ENCODE results near the gene MDGA2. TPM values are rescaled to one million over a fixed set of nuclear protein-coding genes. Genes with fewer than 3 reads are reported as not detected.

Gene MDGA2
- total and polyA plus RNA-seq, 2 of the 8 experiments (the other 6 are each of a cell fraction or from before 2014, with no cell fraction given): 0.11 to 0.69 TPM

GRCh38 chr14:47665337-47666134, 9.9 kb downstream of the MDGA2 start:
- Histone ChIP-seq H3K4ac (replicated peaks; ENCODE audit: insufficient read length, low read depth, low read length) (no peak overlapping the region), H4K5ac (ENCODE audit: insufficient read length, low read depth, low read length) (no peak overlapping the region), H3K23me2 (ENCODE audit: low read depth, low read length) (no peaks in the 10 kb centered on the region), H3K27ac (ENCODE audit: low read depth, low read length) (no peak overlapping the region), H2BK20ac (ENCODE audit: low read length) (no peak overlapping the region), H3K36me3 (ENCODE audit: control insufficient read depth in 2 of 4, insufficient read depth in 4 of 4, low read length in 3 of 4) (no peaks in the 10 kb centered on the region), H3K27me3 (replicated peaks in 1 of 4; ENCODE audit: control insufficient read depth in 3 of 4, extremely low read depth in 1 of 4, insufficient read depth in 3 of 4, low read length in 3 of 4) (no peaks in the 10 kb centered on the region), H3K9me3 (ENCODE audit: insufficient read depth in 2 of 2, low read depth in 1 of 2, low read length in 1 of 2) (0 out of 4 replicates have a peak, but pooled peaks cover 0 to 7% of the 10 kb centered on the region in 2 experiments), H4K8ac (ENCODE audit: extremely low read depth, insufficient read depth, low read length) (no peak overlapping the region), H2AK5ac (ENCODE audit: low read depth, low read length) (no peak overlapping the region), H3K18ac (ENCODE audit: extremely low read depth, low read length) (no peak overlapping the region), H3K56ac (replicated peaks; ENCODE audit: insufficient read length, low read depth, low read length) (no peak overlapping the region), H3K9ac (replicated peaks in 1 of 4; ENCODE audit: extremely low read depth in 1 of 4, low read depth in 3 of 4, low read length in 3 of 4) (no peak overlapping the region), H3K4me2 (ENCODE audit: insufficient read depth in 1 of 2, low read depth in 2 of 2, low read length in 2 of 2) (no peak overlapping the region), H3K14ac (ENCODE audit: insufficient read length) (no peak overlapping the region), H3K4me3 (ENCODE audit: extremely low read depth in 1 of 4, insufficient read depth in 2 of 4, low read depth in 3 of 4, low read length in 4 of 4) (no peak overlapping the region), H3K4me1 (replicated peaks in 1 of 4; ENCODE audit: control insufficient read depth in 3 of 4, insufficient read depth in 4 of 4, low read length in 3 of 4) (no peaks in the 10 kb centered on the region), H3K79me1 (ENCODE audit: low read depth, low read length) (no peaks in the 10 kb centered on the region), H4K20me1 (replicated peaks in 1 of 2; ENCODE audit: control insufficient read depth in 1 of 2, insufficient read depth in 2 of 2, low read length in 2 of 2) (no peaks in the 10 kb centered on the region), H2BK5ac (ENCODE audit: low read depth, low read length) (no peak overlapping the region), H3K79me2 (ENCODE audit: control insufficient read depth in 1 of 2, insufficient read depth in 2 of 2, low read length in 2 of 2) (no peaks in the 10 kb centered on the region), H2BK120ac (replicated peaks; ENCODE audit: low read depth, low read length) (no peak overlapping the region), H4K91ac (replicated peaks; ENCODE audit: insufficient read length, low read length) (no peak overlapping the region), H2BK12ac (ENCODE audit: low read depth, low read length) (no peak overlapping the region), H3K23ac (ENCODE audit: insufficient read length) (no peak overlapping the region), H2AFZ (ENCODE audit: low read length) (no peak overlapping the region), H2BK15ac (ENCODE audit: low read length) (no peak overlapping the region)
- DNase-seq (ENCODE audit: low read depth in 1 of 2, low spot score in 2 of 2) (no peak), FAIRE-seq (no peak)
- ChIA-PET POLR2A (ENCODE audit: partially characterized antibody) (interaction anchor here (0.9 to 1.8 kb wide), 2 partner anchors 8 to 11 kb away, joined by 3 to 4 read pairs; no protein-coding TSS in a partner anchor), CTCF (ENCODE audit: partially characterized antibody) (interaction anchor here (2.2 kb wide), 1 partner anchor 12 kb away, joined by 9 read pairs; no protein-coding TSS in a partner anchor)
- no peak for TF ChIP-seq EP300 (IDR thresholded peaks at IDR 0.05; ENCODE audit: borderline replicate concordance in 1 of 2, low read depth in 2 of 2, low read length in 2 of 2)
- TF ChIP-seq POU5F1 (IDR thresholded peaks at IDR 0.05; ENCODE audit: low read depth, low read length): no peak
- TF ChIP-seq TAF7 (optimal IDR thresholded peaks at IDR 0.05; ENCODE audit: borderline replicate concordance, low read depth, low read length): no peak
- TF ChIP-seq CBX8 (IDR thresholded peaks at IDR 0.05; ENCODE audit: borderline replicate concordance, low read depth, low read length): no peak
- no peak for TF ChIP-seq JUND (IDR thresholded peaks at IDR 0.05; ENCODE audit: low read length)
- TF ChIP-seq CHD2 (IDR thresholded peaks at IDR 0.05; ENCODE audit: low read length): no peak
- 99% methylated on average over 14 of the region's 28 CpGs; no CpG with 5 or more reads in 1 of the 2 experiments for WGBS, 2 experiments (ENCODE audit: extremely low coverage in 1 of 2, insufficient coverage in 1 of 2, insufficient read length in 1 of 2, insufficient replicate concordance in 2 of 2, low coverage in 1 of 2, low lambda C conversion rate in 2 of 2, missing lambda C conversion rate in 1 of 2)

All from H1 (cell line).